GM20431 (cell line): ENCODE results near the gene COL3A1.

ENCODE experiments used
- in situ Hi-C: fragments of 300-500 bp; cut with MseI, MboI; formaldehyde crosslinking; loops from one replicate; pipeline ENCODE4 v1.15.0; 2020; ENCODE audit warnings: low sequenced_read_pairs; ENCODE audit not compliant: unreplicated experiment

The COL3A1 gene

DNA sequence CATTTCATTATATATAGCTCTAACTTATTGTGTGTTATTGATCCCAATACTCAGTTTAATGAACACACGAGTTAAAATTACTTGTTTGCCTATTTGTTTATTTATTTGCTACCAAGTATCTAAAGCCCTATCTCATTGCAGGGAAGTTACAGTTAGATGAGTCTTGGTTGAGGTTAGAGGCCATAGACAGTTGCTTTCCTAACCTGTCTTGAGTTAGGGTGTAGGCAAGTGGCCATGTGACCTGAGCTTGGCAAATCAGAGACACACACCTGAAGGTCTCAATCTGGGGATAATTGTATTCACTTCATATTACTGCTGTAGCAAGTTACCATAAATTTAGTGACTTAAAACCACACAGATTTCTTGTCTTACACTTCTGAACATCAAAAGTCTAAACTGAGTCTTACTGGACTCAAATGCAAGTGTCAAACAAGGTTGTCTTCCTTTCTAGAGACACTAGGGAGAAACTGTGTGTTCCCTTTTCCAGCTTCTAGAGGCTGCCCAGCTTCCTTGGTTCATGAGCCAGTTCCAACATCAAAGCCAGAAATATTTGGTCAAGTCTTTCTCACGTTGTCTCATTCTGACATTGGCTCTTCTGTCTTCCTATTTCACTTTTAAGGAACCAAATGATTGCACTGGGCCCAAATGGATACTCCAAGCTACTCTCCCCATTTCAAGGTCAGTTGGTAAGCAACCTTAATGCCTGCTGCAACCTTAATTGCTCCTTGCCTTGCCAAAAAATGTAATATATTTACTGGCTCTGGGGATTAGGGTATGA lies 39.7 kb downstream of the COL3A1 start:
- in situ Hi-C loops: no loop called here

DNA sequence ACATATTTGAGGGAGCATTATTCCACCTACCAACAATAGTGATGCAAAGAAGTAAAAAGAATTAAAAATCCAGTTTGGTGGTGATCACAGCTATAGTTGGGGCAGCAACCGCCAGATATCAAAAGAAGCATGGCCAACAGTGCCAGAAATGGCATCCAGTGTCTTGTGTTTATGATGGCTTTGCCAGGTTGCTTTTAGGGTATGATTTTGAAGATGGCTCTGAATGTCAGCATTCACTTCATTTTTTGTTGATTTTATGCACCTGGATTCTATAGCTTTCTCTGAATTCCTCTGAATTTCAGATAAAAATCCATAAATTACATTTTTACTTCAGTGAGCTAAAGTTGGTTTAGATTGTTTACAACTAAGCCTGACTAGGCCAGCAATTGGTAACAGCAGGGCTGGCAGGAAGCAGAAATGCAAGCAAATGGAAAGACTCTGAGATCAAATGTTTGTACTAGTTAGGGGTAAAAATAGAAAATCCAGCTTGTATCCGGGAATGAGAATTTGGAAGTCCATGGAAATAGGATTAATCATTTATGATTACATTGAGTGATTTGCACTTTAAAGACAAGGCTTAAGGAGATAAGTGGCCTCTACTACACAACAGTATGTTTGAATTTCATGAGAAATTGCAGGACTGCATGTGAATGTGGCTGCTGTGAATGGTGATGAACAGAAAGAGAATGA lies 40.4 kb downstream of the COL3A1 start:
- in situ Hi-C loops: no loop called here

DNA sequence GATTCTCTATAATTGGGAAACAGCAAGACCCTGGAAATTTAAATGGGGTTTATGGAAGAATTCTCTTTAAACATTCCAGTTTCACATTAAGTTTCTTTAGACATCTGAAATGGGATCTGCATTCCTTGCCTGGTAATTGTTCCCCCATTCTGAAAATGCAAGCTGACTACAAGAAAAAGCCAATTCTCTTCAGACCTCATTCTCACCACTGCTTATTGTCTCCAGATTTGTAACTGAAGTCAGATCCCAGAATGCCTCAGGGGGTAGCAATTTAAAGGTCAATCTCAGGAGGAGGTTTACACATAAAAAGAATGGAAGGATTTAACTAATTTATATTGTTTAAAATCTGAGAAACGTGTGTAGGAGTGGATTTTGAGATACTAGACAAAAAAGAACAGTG lies 41.2 kb downstream of the COL3A1 start:
- in situ Hi-C loops: no loop called here

DNA sequence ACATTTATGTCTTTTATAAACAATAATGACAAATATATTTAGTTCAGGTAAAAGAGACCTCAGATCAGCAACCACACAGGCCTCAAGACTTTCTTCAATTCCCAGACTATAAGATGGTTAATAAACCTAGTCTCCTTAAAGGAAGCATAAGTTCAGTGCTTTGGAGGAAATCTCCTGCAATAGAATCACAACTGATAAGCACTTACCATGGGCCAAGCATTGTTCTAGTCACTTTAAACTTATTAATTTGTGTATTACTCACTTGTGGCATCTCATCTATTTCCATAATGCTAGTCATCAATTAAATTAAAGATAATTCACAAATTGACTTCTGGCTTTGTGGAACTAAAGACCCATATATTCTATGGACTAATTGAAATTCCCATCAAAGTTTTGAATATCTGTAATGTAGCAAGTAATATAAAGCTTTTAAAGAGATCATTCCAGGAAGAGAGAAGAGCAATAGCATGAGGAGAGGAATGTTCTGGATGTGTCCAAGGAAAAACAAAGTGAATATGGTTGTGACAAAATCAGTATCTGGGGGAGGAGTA lies 42.2 kb downstream of the COL3A1 start:
- in situ Hi-C loops: no loop called here

DNA sequence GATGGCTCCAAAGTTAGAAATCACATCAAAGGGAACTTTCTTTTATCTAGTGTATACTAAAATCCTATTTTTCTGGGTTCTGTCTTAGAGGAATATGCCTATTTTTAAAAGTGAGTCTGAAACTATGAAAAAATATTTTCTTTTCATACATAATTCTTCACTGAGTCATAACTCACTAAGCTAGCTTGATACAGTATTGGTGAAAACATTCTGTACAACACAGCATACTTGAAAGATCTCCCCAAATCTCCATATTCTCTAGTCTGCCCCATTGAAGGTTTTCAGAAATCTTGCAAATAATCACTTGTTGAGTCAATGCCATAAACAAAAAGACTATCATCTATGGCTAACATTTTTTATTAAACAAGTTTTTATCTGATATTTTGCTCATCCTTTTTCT lies 44.5 kb downstream of the COL3A1 start:
- in situ Hi-C loops: no loop called here

DNA sequence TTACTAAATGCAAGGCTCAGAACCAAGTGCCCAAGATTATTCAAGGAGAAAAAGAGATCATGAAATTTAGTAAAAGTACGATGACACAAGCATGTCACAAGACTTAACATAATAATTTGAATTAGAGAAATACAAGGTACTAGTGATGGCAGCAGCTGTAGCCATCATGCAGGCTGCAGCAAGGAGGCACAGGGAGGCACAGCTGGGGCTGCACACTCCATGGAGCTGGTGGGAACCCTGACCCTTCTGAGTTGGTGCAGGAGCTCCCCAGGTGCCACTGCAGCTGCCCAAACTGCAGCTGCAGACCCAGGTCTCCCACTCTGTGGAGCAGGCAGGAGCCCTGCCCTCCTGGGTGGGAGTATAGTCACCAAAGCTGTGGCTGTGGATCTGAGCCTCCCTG lies 46.0 kb downstream of the COL3A1 start:
- in situ Hi-C loops: no loop called here

DNA sequence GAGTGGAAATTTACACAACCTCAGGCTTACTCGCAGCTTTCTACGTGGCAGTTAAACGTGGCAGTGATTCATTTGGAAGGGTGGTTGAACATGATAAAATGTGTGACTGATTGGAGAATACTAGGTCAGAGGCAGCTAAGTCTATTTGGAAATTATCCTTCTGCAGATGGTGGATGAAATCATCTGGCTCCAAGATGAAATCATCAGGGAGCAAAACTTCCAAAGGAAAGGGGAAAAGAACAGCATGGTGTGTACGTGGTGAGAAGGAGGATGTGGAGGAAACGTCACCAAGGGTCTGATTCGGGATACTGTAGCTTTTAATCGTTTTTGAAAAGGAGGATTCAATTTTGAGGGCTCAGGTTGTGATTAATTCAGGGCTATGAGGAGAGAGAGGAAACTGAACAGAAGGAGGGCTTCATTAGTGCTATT lies 47.9 kb downstream of the COL3A1 start:
- in situ Hi-C loops: no loop called here

DNA sequence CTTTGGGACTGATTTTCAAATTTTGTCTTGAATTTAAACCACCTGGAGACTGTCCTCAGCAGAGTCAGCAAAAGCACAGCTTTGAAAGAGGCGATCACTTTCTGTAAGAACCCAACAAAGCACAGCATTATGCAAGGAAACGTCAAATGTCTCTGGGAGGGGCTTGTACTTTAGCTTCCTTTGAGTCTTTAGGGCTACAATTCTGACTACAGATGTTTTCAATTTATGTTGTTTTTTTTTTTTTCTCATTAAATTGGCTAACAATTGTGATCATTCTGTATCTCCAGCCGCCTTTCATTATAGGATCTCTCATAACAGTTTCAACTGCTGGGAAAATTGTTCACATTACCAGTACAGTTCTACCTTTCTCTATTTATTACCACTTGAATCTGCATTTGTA lies 48.3 kb downstream of the COL3A1 start:
- in situ Hi-C loops: no loop called here

DNA sequence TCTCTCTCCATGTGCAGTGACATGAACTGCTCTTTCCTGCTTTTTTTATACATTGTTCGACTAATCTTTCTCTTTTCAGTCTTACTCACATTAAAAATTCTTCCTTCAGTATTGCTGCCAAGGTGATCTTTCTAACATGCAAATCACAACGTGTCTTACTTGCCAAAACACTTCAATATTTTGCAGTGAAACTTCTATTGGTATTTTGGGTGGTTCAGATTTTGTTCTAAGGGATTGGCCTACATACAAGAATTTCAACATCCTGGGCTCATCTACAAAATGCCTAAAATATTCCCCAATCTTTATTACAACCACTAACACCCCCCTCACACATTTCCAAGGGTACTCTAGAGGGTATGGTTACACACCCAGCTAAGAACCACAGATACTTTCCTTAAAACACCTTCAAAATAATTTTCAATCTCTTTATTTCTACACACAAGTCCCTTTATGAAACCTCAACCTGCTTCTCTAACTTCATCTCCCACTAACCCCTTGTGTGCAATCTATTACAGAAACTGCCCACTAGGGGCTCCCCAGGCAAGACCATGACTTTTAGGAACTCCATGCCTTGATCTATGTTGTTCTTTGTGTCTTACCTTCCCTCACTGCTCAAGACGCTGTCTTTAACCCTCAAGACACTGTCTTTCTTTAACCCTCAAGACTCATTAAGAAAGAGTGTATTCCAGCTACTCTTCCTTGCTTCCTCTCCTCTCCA lies 50.9 kb downstream of the COL3A1 start:
- in situ Hi-C loops: no loop called here

DNA sequence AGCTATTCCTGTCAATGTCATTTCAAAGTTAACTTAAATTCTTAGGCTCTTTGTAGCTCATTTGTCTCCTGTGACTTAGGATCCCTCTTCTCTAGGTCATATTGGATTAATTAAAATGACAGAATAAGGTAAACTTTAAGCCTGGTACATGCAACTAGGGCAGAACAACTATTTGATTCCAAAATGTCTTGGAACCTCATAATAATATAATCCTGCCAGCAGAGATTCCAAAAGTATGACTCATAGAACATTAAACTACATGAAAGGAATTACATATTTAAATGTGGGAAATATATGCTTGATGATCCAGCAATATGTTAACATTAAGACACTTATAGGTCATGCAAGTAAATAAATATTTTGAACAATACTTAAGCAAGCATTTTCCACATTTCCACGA lies 63.3 kb downstream of the COL3A1 start:
- in situ Hi-C loops: no loop called here

DNA sequence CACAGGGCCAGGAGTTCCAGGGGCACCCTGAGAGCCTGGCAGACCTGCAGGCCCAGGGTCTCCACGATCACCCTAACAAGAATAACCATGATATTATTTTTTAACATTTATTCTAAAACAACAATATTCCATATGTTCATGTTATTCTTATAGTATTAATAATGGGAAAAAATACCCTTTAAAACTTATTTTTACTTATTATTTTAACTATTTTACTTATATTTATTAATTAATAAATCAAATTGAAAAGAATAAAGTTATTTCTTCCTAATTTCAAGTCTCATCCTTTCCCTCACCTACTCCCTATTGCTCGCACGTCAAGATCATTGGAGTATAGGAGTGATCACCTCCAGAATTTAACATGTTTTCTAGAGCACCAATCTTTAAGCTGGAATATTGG lies 71.7 kb downstream of the COL3A1 start:
- in situ Hi-C loops: no loop called here

DNA sequence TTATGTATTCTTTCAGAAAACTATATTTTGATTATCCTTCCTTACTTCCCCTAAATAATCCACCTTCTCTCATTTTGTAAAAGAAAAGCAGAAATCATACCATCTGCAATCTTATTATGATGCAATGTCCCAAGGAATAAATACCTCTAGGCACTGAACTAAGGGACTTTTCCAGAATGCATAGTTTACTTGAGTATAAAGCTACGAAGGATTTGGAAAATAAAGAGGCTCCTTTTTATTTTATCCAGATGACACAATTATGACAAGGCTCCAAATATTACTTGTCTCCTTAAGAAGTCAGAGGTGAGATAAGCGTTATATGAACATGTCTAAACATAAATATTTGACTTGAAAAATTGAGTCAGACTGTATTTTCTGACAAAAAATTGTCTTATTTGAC lies 72.1 kb downstream of the COL3A1 start:
- in situ Hi-C loops: no loop called here

DNA sequence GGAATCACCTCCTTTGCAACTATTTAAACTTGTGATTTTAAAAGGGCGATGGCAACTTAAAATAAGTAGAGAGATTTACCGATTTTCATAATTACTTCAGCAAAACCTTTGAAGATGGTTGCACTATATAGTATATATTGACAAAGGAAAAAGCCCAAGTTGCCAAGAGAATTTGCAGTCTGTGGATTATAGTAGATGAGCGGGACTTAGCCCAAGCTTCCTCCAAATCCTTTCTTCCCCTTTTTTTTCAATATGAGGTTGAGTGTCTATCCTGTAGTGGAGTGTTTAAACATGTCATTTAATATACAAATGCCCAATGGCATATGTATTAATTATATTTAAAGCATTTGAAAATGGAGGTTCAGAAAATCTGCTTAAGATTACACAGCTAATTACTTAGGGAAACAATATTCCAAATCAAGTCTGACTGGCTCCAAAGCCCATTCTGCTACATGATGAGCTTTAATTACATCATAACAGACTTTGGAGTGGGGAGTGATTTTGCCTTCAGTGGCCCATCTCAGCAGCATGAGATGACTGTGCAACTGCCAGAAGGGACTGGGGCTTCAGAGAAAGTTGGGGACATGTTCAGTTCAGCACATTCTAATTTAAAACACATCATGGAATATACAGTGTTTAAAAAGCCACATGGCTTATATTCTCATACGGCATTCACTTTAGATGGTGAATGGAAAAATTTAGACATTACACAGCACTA lies 73.2 kb downstream of the COL3A1 start:
- in situ Hi-C loops: no loop called here

DNA sequence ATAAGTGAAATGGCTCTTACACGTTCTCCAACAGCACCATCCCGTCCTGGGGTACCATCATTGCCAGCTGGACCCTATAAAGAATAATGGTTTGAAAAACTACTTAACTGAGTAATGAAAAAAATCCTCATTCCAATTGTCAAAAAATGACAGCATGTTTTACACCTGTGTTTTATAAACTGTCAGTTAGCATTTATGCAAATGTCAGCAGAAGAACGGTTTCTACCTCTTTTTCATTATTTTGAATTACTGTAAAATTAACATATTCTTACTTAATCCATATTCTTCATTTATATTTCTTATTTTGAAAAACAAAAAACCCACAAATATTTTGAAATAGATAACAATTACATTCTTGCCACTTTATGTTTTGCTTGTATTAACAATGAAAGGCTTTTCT lies 74.0 kb downstream of the COL3A1 start:
- in situ Hi-C loops: no loop called here

DNA sequence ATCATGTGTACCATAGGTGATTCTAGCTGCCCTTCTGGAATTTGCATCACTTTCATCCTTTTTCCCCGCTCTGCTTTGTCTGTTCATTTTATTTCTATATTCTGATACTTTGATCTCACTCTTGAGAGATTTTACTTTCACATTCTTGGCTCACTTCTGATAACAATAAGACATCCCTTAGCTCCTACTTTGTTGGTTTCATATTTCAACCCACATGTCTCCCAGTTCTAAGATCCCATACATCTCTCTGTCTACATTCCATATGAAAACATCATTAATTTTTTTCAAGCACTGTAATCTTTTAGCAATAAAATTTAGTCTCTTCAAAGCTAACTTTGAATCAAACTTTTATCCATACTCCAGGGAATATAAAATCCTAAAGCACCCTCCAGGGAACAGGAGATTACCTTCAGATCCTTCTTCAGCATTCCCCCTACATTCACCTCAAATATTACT lies 75.6 kb downstream of the COL3A1 start:
- in situ Hi-C loops: no loop called here

DNA sequence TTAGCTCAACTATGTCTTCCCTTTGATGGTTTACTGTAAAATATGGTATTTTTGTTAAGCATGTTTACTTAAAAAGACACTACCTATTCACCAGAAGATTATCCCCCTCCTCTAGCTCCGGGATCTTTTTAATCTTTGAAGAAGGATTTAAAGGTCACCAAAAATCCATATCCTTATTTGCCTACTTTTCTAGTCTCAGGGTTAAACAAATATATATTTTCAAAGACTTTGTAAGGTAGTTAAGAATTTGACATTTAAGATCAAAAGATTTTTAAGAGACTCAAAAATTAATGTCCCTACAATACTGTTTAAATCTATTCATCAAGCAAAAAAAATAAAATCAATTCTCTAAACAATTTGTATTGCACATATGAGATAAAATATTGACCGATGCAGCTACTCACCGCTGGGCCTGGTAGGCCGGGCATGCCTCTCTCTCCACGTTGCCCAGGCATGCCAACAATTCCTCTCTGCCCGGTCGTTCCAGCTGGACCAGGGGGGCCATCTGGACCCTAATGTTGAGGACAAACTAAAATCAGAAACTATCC lies 76.1 kb downstream of the COL3A1 start:
- in situ Hi-C loops: no loop called here

DNA sequence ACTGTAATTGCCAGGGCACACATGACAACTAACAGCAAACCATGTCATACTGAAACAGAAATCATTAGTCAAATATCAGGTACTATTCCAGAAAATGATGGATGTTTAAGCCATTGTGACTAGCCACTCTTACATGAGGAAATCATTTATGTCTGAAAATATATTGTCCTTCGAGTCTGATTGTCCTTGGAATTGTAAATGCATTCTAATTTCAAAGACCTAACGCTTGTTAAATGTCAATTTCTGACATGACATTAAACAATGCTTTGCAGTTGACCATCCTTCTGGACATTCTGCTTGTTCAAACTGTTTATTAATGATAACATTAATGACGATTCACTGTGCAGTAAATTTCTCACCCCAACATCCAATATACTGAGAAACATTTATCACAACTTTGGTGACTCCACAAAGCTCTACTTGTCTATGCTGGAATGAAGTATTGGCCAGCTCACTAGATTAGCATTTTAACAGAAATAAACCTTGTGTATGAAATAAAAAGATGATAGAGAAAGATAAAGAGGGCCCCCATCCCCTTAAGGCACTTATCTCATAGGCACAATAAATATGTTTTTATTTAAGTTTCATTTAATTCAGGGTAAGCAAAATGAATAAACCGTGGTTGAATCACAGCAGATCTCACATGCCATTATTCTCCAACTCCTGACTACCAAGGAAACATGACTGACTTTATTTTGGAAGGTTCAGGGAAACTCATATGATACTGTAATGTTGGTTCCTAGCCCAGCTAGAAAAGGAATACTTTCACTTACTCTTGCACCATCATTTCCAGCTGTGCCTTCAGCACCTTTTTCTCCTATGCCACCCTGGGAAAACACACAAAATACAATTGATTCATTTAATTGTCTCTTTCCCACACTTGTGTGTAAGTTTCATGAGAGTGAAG lies 82.3 kb downstream of the COL3A1 start:
- in situ Hi-C loops: no loop called here

DNA sequence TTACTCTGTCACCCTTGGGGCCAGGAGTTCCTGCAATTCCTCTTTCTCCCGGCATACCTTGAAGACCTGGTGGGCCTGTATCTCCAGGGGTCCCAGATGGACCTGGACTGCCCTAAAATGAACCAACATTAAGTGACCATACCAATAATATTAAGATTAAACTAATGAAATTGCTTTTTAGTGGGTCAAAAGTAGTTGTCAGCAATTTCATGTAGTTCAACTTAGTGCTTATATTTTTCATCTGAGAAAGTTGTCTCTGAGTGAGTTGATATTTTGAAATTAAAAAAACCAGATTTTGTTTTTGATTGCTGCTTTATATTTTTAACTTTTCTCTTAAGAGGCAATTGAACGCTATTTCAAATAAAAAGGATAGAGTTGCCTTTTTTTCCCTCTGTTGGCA lies 83.1 kb downstream of the COL3A1 start:
- in situ Hi-C loops: no loop called here

DNA sequence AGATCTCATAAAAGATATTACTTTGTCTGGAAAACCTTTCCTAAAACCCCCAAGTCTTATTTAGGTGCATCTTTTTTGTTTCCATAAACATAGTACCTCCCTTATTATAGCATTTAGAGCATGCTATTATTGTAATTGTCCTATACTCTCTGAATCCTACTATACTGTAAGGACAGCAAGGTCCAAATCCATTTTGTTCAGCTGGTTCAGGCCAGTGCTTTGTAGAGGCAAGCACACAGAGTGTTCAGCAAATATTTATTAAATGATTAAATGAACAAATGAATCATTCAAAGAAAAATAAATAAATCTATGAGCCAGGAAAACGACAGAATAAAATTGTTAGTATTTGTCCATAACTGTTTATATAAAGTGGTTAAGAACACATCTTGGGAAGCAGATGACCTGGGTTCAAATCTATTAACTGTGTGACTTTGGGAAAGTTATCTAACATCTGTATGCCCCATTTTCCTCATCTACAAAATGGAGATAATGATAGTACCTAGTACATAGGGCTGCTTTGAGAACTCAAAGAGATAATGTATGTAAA lies 86.0 kb downstream of the COL3A1 start:
- in situ Hi-C loops: no loop called here
